GM19395 (cell line): ENCODE data around the gene DLX5.

Experiments used
- ATAC-seq: cut with Tn5 transposase; IDR thresholded peaks from one replicate; pipeline ENCODE4 v1.9.1; 2021; ENCODE audit warnings: mild to moderate bottlenecking, moderate library complexity; ENCODE audit not compliant: unreplicated experiment

Gene DLX5

DNA sequence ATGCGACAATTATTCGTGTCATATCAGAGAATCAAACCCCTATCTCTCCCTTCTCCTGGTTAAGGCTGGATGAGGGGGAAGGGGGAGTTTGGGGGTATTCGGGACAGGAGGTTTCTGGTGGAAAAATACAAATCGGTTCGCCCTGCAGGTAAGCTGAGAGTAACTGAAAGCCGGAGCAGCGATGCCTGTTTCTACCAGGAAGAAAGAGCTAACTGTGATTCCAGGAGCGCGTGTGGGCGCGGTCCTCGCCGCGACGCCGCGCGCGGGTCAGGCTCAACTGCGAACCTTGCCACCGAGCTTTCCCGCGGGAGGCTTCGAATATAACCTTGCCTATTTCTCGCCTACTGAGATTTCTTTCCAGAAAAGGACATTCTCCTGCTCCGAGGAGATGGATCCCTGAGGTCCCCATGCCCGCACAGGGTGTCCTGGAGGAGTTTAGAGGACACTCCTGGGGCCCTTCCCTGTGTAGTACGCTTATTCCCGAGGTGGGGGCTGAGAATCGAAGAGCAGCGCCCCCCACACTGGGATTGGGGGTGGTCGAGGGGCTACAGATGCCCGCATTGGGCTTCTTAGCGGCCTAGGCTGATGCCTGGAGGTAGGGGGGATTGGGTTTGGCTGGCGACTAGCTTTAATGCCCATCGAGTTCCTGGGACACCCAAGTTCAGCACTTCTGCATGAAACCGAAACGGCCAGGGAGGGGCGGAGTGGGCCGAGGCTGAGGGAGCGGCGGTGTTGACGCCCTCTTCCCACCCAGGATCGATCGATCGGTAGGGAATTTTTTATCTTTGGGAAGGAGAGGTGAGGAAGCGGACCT lies 32.2 kb downstream of the DLX5 start:
- no peak for ATAC-seq

DNA sequence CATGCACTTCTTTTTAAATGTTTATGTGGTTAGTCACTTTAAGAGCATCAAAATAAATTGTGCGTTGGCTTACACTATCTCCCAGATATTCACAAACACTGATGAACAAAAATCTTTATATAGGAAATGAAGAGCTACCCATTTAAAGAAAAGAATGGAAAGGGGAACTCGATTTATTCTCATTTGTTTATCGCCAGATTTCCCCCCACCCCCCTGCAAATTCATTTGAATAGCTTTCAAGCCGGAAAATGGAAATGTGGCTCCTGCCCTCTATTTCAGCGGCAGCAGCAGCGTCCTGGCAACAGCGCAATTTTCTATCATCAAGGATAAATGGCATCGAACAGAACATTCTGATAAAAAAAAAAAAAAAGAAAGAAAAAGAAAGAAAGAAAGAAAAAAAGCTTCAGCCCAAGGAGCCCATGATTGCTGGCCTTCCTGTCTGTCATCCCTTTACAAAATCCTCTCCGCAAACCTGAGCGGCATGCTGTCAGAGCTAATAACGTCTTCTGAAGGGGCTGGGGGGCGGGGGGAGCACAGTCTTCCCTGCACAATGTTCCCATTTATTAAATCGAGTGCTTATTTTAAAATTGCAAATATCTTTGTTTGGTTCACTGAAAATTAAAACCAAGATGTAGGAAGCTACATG lies 33.0 kb downstream of the DLX5 start:
- ATAC-seq, result no peak

DNA sequence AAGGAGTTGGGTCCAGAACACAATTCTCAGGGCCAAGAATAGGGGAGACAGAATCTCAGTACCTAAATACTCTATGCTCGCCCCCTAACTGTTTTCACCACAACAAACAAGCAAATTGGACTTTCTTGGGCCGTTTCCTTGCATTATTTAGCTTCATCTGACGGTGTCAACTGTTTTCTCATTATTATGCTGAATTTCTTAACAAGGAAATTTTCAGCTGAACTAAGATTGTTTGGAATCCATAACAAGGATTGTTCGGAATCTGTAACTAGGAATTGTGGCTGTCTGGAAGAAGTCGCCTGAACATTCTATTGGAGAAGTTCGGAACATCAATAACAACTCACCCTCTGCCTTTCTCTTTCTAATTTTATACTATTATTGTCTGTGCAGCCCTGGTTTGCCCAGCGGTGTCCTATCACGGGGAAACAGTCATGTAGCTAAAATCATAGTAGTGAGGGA lies 34.7 kb downstream of the DLX5 start:
- ATAC-seq, result no peak

DNA sequence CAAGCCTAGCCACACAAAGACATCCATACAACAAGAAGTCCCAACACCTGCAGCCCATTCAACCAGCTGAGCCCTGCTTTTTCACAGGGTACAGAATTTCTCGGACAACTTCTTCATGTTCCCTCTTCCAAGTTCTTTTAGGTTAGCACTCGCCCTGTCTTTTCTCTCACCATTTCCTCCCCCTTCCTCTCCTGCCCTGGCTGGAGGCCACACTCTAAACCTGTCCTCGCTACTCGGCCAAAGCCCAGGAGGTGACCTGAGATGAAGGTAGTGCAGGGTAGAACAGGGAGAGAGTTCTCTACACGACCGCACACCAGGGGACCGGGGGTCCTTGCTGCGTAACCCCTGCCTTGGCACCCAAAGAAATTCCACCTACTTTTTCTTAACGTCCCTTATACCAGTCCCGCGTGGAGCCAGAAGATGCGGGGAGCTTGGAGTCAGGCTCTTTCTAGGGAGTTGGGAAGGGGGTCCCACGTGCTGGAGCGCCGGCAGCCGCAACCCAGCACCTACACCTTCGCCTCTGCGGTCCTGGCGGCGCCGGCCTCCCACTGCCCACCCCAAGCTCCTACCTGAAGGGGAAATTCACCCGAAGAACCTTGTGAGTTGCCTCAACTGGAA lies 35.3 kb downstream of the DLX5 start:
- no peak for ATAC-seq

DNA sequence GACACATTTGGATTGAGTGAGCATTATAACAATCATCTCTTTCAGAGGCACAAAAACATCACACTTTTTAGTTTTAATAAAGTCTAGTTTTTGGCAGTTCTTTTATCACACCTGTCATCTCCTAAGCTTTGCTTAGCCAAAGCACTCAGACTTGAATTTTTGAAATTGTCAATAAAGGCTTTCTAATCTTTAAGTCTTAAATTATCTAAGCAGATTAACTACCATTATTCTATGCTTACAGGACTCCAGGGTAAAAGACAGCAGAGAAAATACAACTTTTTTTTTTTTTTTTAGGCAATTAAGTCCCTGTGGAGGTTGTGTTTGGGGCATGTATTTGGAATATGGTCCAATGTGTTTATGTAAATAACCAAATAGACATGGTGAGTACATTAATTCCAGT lies 36.9 kb downstream of the DLX5 start:
- no peak for ATAC-seq

DNA sequence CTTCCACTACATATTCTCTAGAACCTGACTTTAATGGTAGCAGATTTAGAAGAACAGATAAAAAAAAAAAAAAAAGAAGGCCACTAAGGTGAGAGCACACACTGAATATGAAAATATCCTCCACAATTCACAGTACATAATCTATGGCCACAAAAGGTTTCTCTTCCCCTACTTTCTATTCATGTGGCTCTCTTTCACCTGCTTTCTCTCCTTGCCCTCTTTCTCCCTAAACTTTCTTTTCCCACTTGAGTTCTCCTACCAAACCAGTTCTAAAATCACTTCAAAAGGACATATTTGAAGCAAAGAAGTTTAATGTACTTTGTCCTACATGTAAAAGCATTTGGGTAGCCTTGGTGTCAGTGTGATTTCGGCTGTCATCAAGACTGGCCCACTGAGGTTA lies 37.7 kb downstream of the DLX5 start:
- no peak for ATAC-seq

DNA sequence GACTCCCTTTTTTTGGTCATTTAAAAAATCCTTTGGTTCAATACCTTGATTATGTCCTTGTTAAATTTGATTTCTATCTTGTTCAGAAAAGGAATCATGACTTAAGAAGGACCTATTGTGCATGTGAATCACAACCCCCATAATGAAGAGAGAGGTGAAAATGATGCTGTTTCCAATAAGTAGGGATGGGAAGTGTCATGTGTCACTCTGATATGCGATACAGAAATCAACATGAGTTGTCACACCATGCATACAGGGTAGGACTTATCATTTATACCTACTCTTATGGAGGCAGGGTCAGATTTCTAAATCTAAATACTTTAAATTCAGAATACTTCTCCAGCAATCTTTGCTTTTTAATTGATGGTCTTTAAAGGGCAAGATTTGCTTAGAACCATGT lies 38.6 kb downstream of the DLX5 start:
- no peak for ATAC-seq

DNA sequence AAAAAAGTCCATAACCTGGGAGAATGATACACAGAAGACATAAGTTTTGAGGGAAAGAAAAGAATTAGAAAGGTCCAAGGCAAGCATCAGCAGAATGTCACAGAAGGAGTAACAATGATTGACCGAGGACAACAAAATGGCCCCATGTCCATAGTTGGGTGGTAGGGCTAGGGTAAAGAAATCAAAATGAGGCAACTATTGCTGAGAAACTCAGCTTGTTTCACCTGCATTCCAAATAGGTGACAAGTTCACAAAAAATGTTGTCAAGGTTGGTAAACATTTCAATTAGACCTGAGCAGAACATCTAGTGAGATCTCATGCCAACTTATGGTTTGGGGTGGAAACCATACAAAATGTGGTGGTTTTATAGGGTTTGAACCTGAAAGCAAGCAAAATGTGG lies 42.0 kb downstream of the DLX5 start:
- no peak for ATAC-seq

DNA sequence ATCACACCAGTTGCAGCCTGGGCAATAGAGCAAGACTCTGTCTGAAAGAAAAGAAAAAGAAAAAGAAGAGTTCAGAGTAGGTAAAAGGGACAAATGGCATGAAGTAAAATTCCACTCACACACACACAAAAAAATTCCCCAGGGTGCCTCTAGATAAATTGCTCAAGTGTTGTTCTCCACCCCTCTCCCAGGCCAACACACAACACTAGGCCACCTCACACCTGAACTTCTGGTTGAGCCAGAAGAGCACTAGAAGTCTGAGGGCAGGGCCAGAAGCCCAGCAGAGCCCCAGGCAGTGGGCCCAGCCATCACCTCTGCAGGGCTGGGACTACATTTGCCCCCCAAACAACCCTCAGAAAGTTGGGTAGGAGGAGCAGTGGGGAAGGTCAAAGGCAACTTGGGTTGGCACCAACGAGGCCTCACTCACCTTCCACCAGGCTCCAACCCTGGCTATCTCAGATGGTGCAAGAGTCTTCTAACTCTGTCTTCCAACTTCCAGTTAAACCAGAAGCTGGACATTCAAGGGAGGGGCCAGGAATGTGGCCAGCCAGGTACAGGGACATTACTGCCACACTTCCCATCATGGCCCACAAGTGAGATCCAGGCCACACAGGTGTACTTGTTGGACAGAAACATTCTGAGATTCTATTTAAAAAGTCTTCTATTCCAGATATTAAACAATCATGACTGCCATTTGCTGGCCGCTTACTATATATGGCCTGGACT lies 44.9 kb downstream of the DLX5 start:
- no peak for ATAC-seq

DNA sequence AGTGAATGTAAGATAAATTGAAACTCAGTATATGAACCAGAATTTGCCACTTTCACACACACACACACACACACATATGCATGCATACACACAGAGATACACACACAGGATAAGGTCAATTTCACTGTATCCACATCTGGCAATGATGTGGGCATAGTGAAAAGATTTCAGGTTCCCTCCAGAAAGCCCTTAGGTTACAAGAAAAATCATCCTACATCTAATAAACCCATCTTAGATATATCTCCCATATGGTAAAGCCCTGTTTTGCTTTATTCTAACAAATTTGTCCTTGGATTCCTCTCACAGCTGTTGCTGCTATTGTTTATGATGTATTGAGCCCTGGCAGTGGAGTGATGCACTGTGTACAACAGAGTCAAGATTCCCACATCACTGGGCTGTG lies 47.2 kb downstream of the DLX5 start:
- no peak for ATAC-seq

DNA sequence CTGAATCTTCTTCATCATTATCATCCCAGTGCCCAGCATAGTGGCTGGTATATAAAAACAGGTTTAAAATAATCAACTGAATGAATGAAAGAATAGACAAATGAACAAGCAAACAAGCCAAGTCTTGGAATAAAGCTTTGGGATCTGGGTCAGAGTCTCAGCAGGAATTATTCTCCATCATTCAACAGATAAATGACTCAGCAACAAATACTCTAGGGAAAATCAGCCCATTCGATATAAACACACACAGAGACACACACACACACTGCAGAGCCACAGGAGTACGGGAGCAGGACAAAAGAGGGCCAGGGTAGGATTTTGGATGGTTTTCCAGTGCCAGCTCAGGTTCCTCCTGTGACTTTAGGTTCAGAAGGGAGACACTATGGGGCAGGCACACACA lies 48.5 kb downstream of the DLX5 start:
- ATAC-seq, result no peak

DNA sequence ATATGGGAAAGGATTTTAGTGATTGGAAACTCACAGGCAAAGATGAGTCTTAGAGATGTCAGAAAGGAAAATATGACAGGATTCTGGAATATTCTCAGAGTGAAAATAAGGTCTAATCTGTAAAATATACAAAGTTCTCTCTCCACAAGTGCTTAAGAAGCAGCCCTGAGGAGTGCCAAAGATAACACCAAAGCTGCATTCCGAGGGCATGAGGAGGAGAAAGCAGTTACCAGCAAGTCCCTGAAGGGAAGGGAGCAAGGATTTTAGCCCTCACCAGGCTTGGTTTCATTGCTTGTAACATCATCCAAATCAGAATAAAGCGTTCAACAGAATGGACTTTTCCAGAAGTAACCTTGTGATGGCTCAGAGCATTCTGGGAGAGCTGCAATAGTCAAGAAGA lies 50.6 kb downstream of the DLX5 start:
- ATAC-seq, result no peak

DNA sequence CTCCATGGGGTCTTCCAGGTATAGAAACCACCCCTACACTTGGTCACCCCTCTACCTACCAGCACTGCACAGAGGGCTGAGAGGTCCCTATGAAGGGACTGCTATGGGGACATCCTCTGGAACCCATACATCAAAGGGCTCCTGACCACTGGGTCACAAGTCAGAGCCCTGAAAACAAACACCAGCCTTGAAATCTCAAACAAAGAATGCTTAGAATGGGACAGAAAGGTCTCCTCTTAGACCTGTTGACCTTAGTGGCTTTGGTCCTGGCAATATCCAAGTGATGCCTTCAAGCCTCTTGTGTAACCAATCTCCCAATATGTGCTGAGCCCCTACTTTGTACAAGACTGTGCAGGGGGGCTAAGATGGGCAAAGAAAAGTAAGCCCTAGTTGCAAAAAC lies 53.9 kb downstream of the DLX5 start:
- no peak for ATAC-seq
